ENCODE measurements around the gene GTF2IRD1.
"Not testable (repeated sequence)": the region's sequence is repeated elsewhere in the genome, so short reads cannot be mapped to it uniquely, and the experiment has no call there.

The GTF2IRD1 gene, protein sequence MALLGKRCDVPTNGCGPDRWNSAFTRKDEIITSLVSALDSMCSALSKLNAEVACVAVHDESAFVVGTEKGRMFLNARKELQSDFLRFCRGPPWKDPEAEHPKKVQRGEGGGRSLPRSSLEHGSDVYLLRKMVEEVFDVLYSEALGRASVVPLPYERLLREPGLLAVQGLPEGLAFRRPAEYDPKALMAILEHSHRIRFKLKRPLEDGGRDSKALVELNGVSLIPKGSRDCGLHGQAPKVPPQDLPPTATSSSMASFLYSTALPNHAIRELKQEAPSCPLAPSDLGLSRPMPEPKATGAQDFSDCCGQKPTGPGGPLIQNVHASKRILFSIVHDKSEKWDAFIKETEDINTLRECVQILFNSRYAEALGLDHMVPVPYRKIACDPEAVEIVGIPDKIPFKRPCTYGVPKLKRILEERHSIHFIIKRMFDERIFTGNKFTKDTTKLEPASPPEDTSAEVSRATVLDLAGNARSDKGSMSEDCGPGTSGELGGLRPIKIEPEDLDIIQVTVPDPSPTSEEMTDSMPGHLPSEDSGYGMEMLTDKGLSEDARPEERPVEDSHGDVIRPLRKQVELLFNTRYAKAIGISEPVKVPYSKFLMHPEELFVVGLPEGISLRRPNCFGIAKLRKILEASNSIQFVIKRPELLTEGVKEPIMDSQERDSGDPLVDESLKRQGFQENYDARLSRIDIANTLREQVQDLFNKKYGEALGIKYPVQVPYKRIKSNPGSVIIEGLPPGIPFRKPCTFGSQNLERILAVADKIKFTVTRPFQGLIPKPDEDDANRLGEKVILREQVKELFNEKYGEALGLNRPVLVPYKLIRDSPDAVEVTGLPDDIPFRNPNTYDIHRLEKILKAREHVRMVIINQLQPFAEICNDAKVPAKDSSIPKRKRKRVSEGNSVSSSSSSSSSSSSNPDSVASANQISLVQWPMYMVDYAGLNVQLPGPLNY

DNA sequence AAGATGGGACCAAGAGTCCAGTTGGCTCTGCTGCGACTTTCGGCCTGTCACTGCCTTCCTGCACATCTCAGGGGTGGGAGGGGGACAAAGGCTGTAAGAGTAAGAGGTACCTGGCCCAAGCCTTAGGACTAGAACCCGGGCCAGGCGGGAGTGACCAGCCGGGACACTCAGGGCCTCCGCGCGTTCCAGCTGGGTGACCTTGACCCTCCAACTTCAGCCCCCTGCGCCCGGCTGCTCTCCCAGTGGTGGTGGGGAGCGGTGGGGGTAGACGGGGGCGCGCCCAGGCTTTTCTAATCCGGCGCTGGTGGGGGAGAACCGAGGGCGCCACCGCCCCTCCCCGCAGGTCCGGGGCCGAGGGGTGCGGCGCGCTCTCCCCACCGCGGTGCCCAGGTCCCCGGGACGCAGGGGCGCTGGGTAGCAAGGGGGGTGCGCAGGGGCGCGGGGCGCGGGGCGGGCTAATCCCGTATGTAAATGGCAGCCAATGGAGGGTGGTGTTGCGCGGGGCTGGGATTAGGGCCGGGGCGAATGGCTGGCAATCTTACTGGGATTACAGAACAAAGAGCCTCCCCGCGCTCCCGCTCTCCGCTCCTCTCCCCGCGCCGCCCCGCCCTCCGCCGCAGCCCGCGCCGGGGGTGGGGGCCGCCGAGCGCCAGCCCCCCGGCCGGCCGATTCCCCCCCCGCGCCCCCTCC, at the start of gene GTF2IRD1:
TSS of gene GTF2IRD1 (plus strand) at position 585 of the 690 bp plus-strand sequence. CDS start 54,175 bp downstream, outside the sequence.
- DNase-seq = peak; percentile 53

DNA sequence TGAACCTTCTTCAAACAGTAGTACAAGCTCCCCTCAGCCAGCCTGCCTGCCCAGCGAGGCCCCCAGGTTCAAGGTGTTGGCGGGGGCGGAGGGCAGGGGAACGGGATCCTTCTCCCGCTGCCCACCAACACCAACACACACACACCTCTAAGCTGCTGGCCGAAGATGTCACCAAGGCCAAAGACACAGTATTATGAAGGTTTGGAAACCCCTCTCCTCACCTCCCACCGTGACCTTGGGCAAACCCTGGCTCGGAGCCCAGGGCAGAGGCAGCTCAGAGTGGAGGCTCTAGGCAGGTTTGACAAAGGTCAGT, 49.4 kb upstream of the GTF2IRD1 start:
- no peak for DNase-seq

GRCh38 chr7:74404741-74405140, 49.0 kb upstream of the GTF2IRD1 start:
- no peak for DNase-seq

DNA sequence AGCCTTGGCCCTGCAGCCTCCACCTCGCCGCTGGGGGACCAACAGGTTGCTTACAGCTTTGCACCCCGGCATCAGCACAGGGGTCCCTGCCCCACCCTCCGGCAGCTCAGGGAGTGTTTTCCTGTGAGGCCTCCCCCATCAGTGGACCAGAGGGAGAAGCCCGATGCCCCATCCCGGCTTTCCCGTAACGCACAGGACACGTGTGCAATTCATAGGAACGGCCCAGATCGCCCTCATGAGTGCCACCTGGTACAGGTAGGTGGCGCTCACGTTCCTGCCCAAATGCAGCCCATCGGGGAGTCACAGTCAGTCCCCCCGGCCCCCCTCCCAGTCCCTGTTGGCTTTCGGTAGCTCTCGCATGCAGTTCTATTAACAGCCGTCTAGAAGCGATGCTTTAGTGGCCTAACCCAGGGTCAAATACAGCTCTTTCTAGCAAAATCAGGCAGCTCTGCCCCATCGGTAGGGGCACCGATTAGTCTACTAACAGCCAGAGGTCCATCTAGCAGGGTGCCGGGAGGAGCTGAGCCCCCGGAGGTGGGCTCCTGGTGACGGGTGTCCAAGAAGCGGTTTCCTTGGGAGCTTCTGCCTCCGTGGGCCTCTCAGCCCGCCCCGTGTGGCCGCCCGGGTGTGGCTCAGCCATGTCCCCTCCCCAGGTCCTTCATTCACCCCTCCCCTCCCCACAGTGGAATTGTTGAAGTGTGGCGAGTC, 48.4 kb upstream of the GTF2IRD1 start:
- no peak for DNase-seq

DNA sequence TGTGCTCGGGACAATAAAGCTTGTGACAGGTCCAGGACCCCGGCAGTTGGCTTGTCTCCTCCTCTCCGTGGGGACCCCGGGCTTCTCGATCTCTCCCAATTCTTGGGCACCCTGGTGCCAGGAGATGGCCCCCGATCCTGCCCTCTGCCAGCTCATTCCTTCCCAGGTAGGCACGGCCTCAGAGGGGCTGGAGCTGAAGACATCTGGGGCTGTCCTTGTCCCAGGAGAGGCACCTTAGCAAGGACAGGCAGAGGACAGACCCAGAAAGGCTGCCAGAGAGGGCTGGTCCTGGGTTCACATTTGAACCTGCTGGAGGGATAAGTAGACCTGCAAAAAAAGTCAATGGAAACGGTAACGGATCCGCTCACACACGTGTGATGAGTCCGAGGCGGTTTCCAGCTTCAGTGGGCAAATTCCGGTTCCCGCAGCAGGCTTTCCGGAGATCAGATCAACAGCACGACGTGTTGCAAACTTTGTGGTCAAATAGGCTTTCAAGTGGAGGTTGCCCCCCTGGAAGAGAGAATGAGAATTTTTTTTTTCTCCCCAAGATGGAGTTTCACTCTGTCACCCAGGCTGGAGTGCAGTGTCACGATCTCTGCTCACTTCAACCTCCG, 47.7 kb upstream of the GTF2IRD1 start:
- no peak for DNase-seq

DNA sequence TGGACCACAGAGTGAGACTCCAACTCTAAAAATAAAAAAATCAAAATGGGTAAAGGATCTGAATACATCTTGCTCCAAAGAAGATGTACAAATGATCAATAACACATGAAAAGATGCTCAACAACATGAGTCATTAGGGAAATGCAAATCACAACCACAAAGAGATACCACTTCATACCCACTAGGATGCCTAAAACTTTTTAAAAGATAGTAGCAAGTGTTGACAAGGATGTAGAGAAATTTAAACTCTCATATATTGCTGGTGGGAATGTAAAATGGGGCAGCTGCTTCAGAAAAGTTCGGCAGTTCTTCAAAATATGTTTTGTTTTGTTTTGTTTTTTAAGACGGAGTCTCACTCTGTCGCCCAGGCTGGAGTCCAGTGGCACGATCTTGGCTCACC, 45.7 kb upstream of the GTF2IRD1 start:
- no peak for DNase-seq

DNA sequence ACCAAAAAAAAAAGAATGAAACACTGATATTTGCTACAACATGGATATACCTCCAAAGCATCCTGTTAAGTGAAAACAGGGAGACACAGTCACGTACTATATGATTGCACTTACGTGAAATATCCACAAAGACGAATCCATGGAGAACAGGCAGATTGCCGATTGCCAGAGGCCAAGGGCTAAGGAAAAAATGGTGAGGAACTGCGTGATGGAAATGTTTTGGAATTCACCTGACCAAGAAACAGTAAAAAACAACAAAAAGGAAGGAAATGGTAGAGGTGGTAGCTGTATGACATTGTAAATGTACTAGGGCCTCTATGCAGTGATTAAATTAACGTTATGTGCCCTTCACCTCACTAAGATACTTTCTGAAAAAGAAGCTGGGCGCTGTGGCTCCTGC, 44.1 kb upstream of the GTF2IRD1 start:
- DNase-seq = no peak

DNA sequence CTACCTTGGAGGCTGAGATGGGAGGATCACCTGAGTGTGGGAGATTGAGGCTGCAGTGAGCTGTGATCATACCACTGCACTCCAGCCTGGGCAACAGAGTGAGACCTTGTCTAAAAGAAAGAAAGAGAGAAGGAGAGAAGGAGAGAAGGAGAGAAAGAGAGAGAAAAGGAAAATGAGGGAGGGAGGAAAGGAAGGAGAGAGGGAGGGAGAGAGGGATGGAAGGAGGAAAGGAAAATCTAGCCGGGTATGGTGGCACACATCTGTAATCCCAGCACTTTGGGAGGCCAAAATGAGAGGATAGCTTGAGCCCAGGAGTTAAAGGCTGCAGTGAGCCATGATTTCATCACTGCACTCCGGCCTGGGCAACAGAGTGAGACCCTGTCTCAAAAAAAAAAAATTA, 42.9 kb upstream of the GTF2IRD1 start:
- no peak for DNase-seq

DNA sequence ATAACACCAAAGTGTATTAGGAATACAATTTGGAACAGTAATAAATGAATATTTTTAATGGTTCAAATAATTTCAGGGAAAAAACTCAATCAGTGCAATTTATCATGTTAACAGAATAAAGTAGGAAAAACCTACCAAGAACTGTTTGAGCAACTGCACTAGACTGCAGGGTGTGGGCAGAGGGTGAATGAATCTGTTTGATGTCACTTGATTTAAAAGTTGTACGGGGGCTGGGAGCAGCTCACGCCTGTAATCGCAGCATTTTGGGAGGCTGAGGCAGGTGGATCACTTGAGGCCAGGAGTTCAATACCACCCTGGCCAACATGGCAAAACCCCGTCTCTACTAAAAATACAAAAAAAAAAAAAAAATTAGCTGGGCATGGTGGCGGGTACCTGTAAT, 42.1 kb upstream of the GTF2IRD1 start:
- DNase-seq = not testable (repeated sequence)

- no peak for DNase-seq
Measured at GRCh38 chr7:74412056-74412455, 41.6 kb upstream of the GTF2IRD1 start.

- no peak for DNase-seq
Measured at GRCh38 chr7:74412603-74413002, 41.1 kb upstream of the GTF2IRD1 start.

- DNase-seq = not testable (repeated sequence)
Measured at GRCh38 chr7:74414595-74415333, 38.9 kb upstream of the GTF2IRD1 start.

- peak; percentile 50 for DNase-seq
Measured at GRCh38 chr7:74417419-74417971, 36.2 kb upstream of the GTF2IRD1 start.

DNA sequence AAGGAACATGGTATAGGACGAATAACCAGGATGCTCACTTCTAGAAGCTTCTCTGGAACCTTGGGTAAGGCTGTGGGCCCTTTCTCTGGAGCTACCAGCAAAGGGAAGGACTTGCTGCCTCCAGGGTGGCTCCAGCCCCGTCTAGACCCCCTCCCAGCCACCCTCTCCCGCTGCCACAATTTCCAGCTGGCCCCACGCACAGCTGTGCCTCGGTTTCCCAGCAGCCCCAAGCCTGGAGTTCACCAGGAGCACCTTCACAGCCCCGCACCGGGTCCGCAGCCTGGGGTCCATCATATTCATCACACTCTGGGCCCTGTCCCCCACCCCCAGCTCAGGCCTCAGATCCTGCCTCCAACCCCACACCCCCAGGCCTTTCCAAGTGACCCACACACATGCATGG, 35.6 kb upstream of the GTF2IRD1 start:
- DNase-seq = no peak

GRCh38 chr7:74418538-74418937, 35.2 kb upstream of the GTF2IRD1 start:
- DNase-seq = no peak

- not testable (repeated sequence) for DNase-seq
Measured at GRCh38 chr7:74419232-74419631, 34.5 kb upstream of the GTF2IRD1 start.

GRCh38 chr7:74420006-74420405, 33.7 kb upstream of the GTF2IRD1 start:
- no peak for DNase-seq

- no peak for DNase-seq
Measured at GRCh38 chr7:74424291-74424880, 29.3 kb upstream of the GTF2IRD1 start.

- DNase-seq = no peak
Measured at GRCh38 chr7:74428023-74428422, 25.7 kb upstream of the GTF2IRD1 start.

DNA sequence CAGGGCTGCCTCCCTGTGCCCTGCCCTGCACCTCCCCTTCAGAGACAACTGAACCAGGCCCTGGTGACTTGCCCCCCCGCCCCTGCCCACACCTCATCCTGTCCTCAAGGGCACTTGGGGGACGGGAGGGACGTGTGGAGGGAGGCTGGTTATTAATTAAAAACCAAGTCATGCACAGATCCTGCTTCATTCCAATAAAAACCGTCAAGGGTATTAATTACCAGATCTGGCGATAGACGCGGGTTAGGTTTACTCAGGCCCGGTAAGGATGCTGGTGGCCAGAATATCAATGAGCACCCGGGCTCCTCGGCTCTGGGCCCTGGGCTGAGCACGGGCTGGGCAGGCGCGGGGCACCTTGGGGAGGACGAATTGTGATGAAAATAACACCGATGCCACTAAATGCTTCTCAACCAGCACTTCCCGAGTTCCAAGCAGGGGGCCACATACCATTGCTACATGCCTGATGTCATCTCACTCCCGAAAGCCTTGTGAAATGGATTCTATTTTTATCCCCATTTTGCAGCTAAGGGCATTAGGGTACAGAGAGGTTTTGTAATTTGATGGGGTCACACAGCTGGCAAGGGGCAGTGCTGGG, 24.5 kb upstream of the GTF2IRD1 start:
- no peak for DNase-seq
